GM23338 (cell line): ENCODE measurements around the gene SLC6A8.
"Not testable (repeated sequence)": the region's sequence is repeated elsewhere in the genome, so short reads cannot be mapped to it uniquely, and the experiment has no call there.

ENCODE experiments used
- EZH2 ChIP-seq: fragments of 200-600 bp; sonication (generic); IDR thresholded peaks from one replicate; pipeline ENCODE4 v1.8.0; 2017; ENCODE audit warnings: antibody characterized with exemption, mild to moderate bottlenecking, low read depth; ENCODE audit not compliant: unreplicated experiment
- JUNB ChIP-seq: IDR thresholded peaks from one replicate; pipeline ENCODE4 v1.6.1; 2016; ENCODE audit warnings: antibody characterized with exemption; ENCODE audit not compliant: unreplicated experiment
- POLR2AphosphoS5 ChIP-seq: IDR thresholded peaks from 2 replicates; pipeline ENCODE4 v1.6.1; 2016; ENCODE audit warnings: antibody characterized with exemption, low read depth
- STAT1 ChIP-seq: IDR thresholded peaks from one replicate; pipeline ENCODE4 v1.6.1; 2016; ENCODE audit warnings: antibody characterized with exemption; ENCODE audit not compliant: unreplicated experiment
- ZNF331 ChIP-seq: fragments of 250-450 bp; sonication (Bioruptor Pico); IDR thresholded peaks from 2 replicates; pipeline ENCODE4 v1.5.0; 2020; ENCODE audit warnings: low read depth, mild to moderate bottlenecking, moderate library complexity
- TF ChIP-seq, protein P1 (sequence below), 2 experiments: fragments of 200-600 bp in 1 of 2; sonication (generic) in 1 of 2; conservative IDR thresholded peaks; 2 replicates each; pipeline versions ENCODE4 v1.5.1 to v1.6.1; 2016 to 2017; ENCODE audit warnings: antibody characterized with exemption in 2 of 2, low read depth in 2 of 2, mild to moderate bottlenecking in 2 of 2, moderate library complexity in 1 of 2
- TF ChIP-seq, protein P2 (sequence below): fragments of 250-450 bp; sonication (Bioruptor Pico); IDR thresholded peaks from 2 replicates; pipeline ENCODE4 v1.5.0; 2020; ENCODE audit warnings: mild to moderate bottlenecking, moderate library complexity

GRCh38 chrX:153691032-153691827 is 3.5 kb downstream of the SLC6A8 start:
- not testable (repeated sequence) for TF ChIP-seq POLR2AphosphoS5; STAT1; ZNF331 (CRISPR knock-in tag); EZH2; JUNB
- TF ChIP-seq, protein P1, sequence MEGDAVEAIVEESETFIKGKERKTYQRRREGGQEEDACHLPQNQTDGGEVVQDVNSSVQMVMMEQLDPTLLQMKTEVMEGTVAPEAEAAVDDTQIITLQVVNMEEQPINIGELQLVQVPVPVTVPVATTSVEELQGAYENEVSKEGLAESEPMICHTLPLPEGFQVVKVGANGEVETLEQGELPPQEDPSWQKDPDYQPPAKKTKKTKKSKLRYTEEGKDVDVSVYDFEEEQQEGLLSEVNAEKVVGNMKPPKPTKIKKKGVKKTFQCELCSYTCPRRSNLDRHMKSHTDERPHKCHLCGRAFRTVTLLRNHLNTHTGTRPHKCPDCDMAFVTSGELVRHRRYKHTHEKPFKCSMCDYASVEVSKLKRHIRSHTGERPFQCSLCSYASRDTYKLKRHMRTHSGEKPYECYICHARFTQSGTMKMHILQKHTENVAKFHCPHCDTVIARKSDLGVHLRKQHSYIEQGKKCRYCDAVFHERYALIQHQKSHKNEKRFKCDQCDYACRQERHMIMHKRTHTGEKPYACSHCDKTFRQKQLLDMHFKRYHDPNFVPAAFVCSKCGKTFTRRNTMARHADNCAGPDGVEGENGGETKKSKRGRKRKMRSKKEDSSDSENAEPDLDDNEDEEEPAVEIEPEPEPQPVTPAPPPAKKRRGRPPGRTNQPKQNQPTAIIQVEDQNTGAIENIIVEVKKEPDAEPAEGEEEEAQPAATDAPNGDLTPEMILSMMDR (conservative IDR thresholded peaks at IDR 0.05; ENCODE audit: low read depth in 2 of 2): not testable (repeated sequence)
- TF ChIP-seq, protein P2, sequence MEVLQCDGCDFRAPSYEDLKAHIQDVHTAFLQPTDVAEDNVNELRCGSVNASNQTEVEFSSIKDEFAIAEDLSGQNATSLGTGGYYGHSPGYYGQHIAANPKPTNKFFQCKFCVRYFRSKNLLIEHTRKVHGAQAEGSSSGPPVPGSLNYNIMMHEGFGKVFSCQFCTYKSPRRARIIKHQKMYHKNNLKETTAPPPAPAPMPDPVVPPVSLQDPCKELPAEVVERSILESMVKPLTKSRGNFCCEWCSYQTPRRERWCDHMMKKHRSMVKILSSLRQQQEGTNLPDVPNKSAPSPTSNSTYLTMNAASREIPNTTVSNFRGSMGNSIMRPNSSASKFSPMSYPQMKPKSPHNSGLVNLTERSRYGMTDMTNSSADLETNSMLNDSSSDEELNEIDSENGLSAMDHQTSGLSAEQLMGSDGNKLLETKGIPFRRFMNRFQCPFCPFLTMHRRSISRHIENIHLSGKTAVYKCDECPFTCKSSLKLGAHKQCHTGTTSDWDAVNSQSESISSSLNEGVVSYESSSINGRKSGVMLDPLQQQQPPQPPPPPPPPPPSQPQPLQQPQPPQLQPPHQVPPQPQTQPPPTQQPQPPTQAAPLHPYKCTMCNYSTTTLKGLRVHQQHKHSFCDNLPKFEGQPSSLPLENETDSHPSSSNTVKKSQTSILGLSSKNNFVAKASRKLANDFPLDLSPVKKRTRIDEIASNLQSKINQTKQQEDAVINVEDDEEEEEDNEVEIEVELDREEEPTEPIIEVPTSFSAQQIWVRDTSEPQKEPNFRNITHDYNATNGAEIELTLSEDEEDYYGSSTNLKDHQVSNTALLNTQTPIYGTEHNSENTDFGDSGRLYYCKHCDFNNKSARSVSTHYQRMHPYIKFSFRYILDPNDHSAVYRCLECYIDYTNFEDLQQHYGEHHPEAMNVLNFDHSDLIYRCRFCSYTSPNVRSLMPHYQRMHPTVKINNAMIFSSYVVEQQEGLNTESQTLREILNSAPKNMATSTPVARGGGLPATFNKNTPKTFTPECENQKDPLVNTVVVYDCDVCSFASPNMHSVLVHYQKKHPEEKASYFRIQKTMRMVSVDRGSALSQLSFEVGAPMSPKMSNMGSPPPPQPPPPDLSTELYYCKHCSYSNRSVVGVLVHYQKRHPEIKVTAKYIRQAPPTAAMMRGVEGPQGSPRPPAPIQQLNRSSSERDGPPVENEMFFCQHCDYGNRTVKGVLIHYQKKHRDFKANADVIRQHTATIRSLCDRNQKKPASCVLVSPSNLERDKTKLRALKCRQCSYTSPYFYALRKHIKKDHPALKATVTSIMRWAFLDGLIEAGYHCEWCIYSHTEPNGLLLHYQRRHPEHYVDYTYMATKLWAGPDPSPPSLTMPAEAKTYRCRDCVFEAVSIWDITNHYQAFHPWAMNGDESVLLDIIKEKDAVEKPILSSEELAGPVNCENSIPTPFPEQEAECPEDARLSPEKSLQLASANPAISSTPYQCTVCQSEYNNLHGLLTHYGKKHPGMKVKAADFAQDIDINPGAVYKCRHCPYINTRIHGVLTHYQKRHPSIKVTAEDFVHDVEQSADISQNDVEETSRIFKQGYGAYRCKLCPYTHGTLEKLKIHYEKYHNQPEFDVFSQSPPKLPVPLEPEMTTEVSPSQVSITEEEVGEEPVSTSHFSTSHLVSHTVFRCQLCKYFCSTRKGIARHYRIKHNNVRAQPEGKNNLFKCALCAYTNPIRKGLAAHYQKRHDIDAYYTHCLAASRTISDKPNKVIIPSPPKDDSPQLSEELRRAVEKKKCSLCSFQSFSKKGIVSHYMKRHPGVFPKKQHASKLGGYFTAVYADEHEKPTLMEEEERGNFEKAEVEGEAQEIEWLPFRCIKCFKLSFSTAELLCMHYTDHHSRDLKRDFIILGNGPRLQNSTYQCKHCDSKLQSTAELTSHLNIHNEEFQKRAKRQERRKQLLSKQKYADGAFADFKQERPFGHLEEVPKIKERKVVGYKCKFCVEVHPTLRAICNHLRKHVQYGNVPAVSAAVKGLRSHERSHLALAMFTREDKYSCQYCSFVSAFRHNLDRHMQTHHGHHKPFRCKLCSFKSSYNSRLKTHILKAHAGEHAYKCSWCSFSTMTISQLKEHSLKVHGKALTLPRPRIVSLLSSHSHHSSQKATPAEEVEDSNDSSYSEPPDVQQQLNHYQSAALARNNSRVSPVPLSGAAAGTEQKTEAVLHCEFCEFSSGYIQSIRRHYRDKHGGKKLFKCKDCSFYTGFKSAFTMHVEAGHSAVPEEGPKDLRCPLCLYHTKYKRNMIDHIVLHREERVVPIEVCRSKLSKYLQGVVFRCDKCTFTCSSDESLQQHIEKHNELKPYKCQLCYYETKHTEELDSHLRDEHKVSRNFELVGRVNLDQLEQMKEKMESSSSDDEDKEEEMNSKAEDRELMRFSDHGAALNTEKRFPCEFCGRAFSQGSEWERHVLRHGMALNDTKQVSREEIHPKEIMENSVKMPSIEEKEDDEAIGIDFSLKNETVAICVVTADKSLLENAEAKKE: not testable (repeated sequence)
